Adrenal gland (tissue), 12 donors: ENCODE results near the gene MAPK11. TPM values are rescaled to one million over a fixed set of nuclear protein-coding genes. Genes with fewer than 3 reads are reported as not detected.

Source experiments
- DNase-seq, 7 donors: peaks; one replicate each; pipeline ENCODE4 v3.0.0-alpha.2; 2019 to 2020
- H3K27ac ChIP-seq, 5 donors: fragments of 200-600 bp; sonication (generic) in 4 of 5; 1 replicate in 3 of 5; 2 replicates in 2 of 5; pipeline versions ENCODE4 v1.5.1 to v1.8.0; 2016 to 2020; ENCODE audit warnings: mild to moderate bottlenecking in 1 of 5
- H3K27me3 ChIP-seq: fragments of 200-600 bp; 2 replicates; pipeline ENCODE4 v1.8.0; 2021
- H3K36me3 ChIP-seq, 2 donors: fragments of 200-600 bp; replicated peaks in 1 of 2; 1 replicate in 1 of 2; 2 replicates in 1 of 2; pipeline versions ENCODE4 v1.5.1 to v1.8.0; 2018 to 2022
- H3K4me1 ChIP-seq, 2 donors: fragments of 200-600 bp; replicated peaks in 1 of 2; 1 replicate in 1 of 2; 2 replicates in 1 of 2; pipeline versions ENCODE4 v1.5.1 to v1.8.0; 2018 to 2021
- H3K4me3 ChIP-seq, 4 donors: fragments of 200-600 bp; sonication (generic) in 3 of 4; one replicate each; pipeline ENCODE4 v1.5.1; 2016 to 2018
- H3K9me3 ChIP-seq, 3 donors: fragments of 200-600 bp; sonication (generic) in 1 of 3; replicated peaks in 1 of 3; 1 replicate in 2 of 3; 2 replicates in 1 of 3; pipeline versions ENCODE4 v1.5.1 to v1.8.0; 2016 to 2021
- CTCF ChIP-seq, 6 experiments: fragments of 450-650 bp in 4 of 6; fragments of 200-600 bp in 2 of 6; sonication (generic) in 1 of 6; IDR thresholded peaks; 1 replicate in 5 of 6; 2 replicates in 1 of 6; pipeline versions ENCODE4 v1.5.1 to v1.8.0; 2016 to 2021; ENCODE audit warnings: antibody characterized with exemption in 6 of 6, mild to moderate bottlenecking in 2 of 6, moderate library complexity in 1 of 6
- POLR2A ChIP-seq, 2 donors: fragments of 450-650 bp; IDR thresholded peaks; one replicate each; pipeline ENCODE4 v1.6.1; 2017; ENCODE audit warnings: antibody characterized with exemption in 2 of 2, mild to moderate bottlenecking in 2 of 2, moderate library complexity in 1 of 2
- WGBS, 4 donors: extraction: QIAGEN DNeasy Blood & Tissue Kit in 2 of 4; methylation state at CpG; one replicate each; pipeline versions ENCODE4 v1.1.5 to v1.1.7; 2013 to 2017; 5-methylcytosine and 5-hydroxymethylcytosine counted together
- intact Hi-C, 2 donors: fragments of 100-400 bp; cut with DNase I; formaldehyde crosslinking; loops; one replicate each; pipeline versions ENCODE4 v1.14.1 to v1.15.0; 2022 to 2023
- polyA plus RNA-seq, 3 donors: library from polyadenylated mRNA; stranded (reverse); fragments of 200-250 nt in 2 of 3; fragments of 350-450 nt in 1 of 3; fragmentation: Illumina TruSeq in 1 of 3; extraction: RNeasy Lipid Tissue Mini Kit (QIAGEN cat#74804) in 1 of 3; gene quantifications; one replicate each; pipeline ENCODE4 v1.2.3, GENCODE V29; 2013 to 2014
- total RNA-seq, 9 donors: library from RNA; depleted of rRNA in 4 of 9; stranded (reverse); fragments of >200 nt in 4 of 9; fragments of 120-200 nt in 1 of 9; fragmentation: NEBNext Ultra II Directional in 1 of 9; extraction: Animal tissue kit (Norgen Biotek cat#: 25700) in 1 of 9; gene quantifications; one replicate each; pipeline versions ENCODE4 v1.1.0 to v1.2.4, GENCODE V29; 2013 to 2023
- donor health status: healthy with polysubstance abuse.
- donor health status: Bipolar disorder and iron deficiency.
- donor health status: DM: yes; HTN: yes; CAD: no.
- donor health status: DM: no; HTN: no; CAD: no.
- donor health status: DM: no; HTN: no; CAD: no.
- donor health status: DM: yes; HTN: yes; CAD: no.

Gene MAPK11
- total and polyA plus RNA-seq, 12 donors, result 2.0 to 29.5 (median 6.7) TPM

GRCh38 chr22:50248196-50249081 lies 21.7 kb downstream of the MAPK11 start:
- intact Hi-C loops, result no loop called here
- no peak for DNase-seq
- TF ChIP-seq POLR2A (IDR thresholded peaks at IDR 0.05) (no peak), CTCF (IDR thresholded peaks at IDR 0.05) (no peak)
- H3K4me3 ChIP-seq, result no peak overlapping the region
- no peaks in the 10 kb centered on the region for H3K9me3 ChIP-seq
- peaks cover 0 to 9% of the 10 kb centered on the region in 2 donors for H3K36me3 ChIP-seq
- H3K27ac ChIP-seq, result no peak overlapping the region
- WGBS, 4 donors, result 76 to 85% (median 81%) methylated on average over 4 to 29 of the region's 29 CpGs
- no peaks in the 10 kb centered on the region for H3K27me3 ChIP-seq
- peaks cover 33 to 38% of the 10 kb centered on the region in 2 donors for H3K4me1 ChIP-seq

DNA sequence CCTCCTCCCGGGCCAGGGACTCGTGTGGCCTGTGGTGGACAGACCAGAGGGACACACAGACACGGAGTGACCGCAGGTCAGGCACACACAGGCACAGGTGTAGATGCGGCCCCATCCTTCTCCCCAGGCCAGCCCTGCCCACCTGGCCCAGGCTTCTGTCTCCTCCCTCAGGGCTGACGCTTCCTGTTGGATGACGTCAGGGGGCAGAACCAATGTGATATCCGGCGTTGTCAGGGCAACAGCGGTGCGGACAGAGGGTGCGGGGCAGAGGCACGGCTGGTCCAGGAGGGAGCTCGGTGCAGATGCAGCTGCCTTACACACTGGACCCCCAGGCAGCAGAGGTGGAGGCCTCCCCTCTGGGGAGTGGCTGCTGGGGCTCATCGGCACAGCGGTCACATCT lies 22.4 kb downstream of the MAPK11 start:
- peaks cover 40 to 45% of the 10 kb centered on the region in 2 donors for H3K4me1 ChIP-seq
- WGBS, 4 donors, result 45 to 70% (median 49%) methylated on average over 2 to 16 of the region's 16 CpGs
- no peaks in the 10 kb centered on the region for H3K27me3 ChIP-seq
- no peak overlapping the region for H3K27ac ChIP-seq
- H3K4me3 ChIP-seq, result no peak overlapping the region
- H3K9me3 ChIP-seq, result no peaks in the 10 kb centered on the region
- no peak for TF ChIP-seq CTCF (IDR thresholded peaks at IDR 0.05)
- no peak for TF ChIP-seq POLR2A (IDR thresholded peaks at IDR 0.05)
- peaks cover 0 to 9% of the 10 kb centered on the region in 2 donors for H3K36me3 ChIP-seq
- DNase-seq, result peak in 3 of 7 donors; percentile 35 to 86 (median 48)
- intact Hi-C loops, result no loop called here

DNA sequence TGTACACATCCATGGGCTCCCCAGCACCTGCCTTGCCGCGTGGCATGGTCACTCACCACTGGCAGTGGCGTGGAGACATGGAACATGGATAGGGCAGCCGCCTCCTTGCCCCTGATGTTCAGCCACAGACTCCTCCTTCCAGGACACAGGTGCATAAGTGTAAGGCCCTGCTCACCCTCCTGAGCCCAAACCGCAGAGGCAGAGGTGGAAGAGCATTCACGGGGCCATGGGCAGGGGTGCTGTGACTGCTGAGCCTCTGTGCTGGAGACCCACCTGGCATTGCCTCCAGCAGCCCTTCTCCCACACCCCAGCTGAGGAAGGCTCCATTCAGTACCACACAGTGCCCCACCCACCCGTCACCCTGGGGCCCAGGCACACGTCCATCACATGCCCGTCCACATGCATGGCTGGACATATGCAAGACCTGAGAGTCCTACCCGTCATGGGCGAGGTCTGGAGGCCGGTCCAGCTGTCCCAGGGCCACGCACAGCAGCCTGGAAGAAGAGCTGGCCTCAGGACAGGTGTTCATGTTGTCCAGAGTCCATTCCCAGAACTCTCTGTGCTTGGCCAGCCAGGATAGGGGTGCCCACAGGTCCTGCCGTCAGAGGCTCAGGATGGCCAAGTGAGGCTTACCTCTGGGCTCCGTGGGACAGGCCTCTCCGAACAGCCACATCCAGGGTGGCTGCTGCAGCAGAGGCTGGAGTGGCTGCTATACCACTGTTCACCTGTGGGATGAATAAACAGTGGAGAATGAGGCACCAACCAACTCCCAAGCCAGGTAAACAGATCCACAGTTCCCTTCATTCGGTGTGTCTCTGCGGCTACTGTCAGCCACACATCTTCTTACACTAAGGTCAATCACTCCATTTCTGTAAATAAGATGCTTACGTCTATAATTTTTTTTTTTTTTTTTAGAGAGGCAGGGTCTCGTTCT lies 23.7 kb downstream of the MAPK11 start:
- intact Hi-C loops, result no loop called here
- TF ChIP-seq CTCF (IDR thresholded peaks at IDR 0.05), result no peak
- no peak for TF ChIP-seq POLR2A (IDR thresholded peaks at IDR 0.05)
- H3K27ac ChIP-seq, result no peak overlapping the region
- no peak overlapping the region for H3K4me3 ChIP-seq
- peaks cover 0 to 9% of the 10 kb centered on the region in 2 donors for H3K36me3 ChIP-seq
- no peaks in the 10 kb centered on the region for H3K9me3 ChIP-seq
- DNase-seq, result no peak
- peaks cover 41 to 54% of the 10 kb centered on the region in 2 donors for H3K4me1 ChIP-seq
- no peaks in the 10 kb centered on the region for H3K27me3 ChIP-seq
- WGBS, 4 donors, result 86 to 89% (median 86%) methylated on average over 11 to 20 of the region's 20 CpGs
